GM19328 (cell line): ENCODE measurements around the gene MCTP1.

Source experiments
- ATAC-seq: cut with Tn5 transposase; IDR thresholded peaks from one replicate; pipeline ENCODE4 v1.9.1; 2021; ENCODE audit warnings: mild to moderate bottlenecking, moderate library complexity; ENCODE audit not compliant: unreplicated experiment

The MCTP1 gene

GRCh38 chr5:94674490-94675382 lies 610.2 kb downstream of the MCTP1 start:
- ATAC-seq = no peak

- ATAC-seq = no peak
Measured at GRCh38 chr5:94672746-94673145, 612.1 kb downstream of the MCTP1 start.

GRCh38 chr5:94670726-94671125 lies 614.2 kb downstream of the MCTP1 start:
- ATAC-seq = no peak

GRCh38 chr5:94667937-94668336 lies 617.0 kb downstream of the MCTP1 start:
- ATAC-seq = no peak

GRCh38 chr5:94661086-94661485 lies 623.8 kb downstream of the MCTP1 start:
- no peak for ATAC-seq

GRCh38 chr5:94660506-94660905 lies 624.4 kb downstream of the MCTP1 start:
- ATAC-seq = no peak

- ATAC-seq = no peak
Measured at GRCh38 chr5:94658272-94658671, 626.6 kb downstream of the MCTP1 start.
